NCI-H146 treated with DMSO at 0.1 percent for 48 hours (cell line): ENCODE results near the gene PYY.

Source experiments
- DNase-seq: peaks from one replicate; lab custom pipeline; 2025; ENCODE audit not compliant: unreplicated experiment; lab: John Stamatoyannopoulos, UW

Gene PYY

DNA sequence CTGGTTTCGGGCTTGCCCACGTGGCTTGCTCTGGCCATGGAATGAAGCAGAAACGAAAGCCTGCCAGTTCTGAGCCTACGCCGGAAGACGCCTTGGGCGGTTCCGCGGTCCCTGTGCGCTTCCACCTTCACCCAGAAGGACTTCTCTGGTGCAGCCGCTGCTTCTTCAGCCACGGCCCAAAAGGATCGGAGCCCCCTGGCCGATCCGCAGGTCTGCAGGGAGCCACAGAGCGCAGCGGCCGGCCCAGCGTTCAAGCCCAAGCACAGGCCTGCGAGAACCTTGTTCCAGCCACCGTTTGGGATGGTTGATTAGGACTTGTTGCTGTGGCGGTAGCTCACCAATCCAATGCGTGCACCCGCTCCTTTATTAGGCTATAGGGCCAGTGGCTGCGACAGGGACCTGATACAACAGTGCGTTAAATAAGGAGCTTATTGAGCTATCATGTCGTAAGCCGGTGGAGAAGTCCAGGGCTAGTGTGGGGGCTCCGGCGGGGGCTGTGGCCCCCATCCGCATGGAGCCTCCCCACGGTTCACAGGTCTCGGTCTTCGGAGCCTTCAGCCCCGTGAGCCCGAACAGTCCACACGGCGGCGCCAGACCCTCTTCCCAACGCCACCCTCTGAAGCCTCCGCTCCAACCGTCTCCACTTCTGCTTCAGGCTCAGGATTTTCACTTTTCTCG is 36.3 kb downstream of the PYY start:
- DNase-seq = no peak

DNA sequence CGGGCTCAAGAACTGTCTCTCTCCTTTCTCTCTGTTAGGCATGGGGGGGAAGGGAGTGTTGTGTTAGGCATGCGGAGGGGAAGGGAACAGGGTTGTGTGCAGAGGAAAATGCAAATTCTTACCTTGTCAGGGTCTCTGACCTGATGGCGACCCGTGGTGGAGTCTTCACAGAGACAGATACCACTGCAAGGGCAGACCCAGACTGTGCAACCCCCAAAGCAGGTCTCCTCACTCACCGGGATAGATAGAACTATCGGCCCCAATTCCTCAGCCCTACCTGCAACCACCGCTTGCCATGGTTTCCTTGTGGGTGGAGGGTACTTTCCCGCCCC is 36.8 kb downstream of the PYY start:
- no peak for DNase-seq

GRCh38 chr17:43916385-43916784 is 37.4 kb downstream of the PYY start:
- DNase-seq = no peak

DNA sequence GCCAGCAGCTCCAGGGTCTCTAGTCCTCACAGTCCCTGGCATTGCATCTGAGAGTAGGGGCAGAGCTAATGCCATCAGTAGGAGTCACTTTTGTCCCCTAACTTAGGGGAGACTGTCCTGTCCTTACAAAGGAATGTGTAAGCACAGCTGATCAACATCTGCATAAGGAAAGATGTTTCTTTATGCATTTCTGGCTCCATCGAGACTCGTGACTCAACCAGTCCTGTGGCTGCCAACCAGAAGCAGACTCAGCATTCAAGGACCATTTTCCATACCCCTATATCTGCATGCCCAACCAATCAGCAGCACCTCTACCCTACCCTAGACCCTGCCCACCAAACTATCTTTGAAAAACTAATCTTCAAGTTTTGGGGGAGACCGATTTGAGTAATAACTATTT is 38.2 kb downstream of the PYY start:
- DNase-seq = no peak

- DNase-seq = no peak
Measured at GRCh38 chr17:43914451-43914850, 39.3 kb downstream of the PYY start.

DNA sequence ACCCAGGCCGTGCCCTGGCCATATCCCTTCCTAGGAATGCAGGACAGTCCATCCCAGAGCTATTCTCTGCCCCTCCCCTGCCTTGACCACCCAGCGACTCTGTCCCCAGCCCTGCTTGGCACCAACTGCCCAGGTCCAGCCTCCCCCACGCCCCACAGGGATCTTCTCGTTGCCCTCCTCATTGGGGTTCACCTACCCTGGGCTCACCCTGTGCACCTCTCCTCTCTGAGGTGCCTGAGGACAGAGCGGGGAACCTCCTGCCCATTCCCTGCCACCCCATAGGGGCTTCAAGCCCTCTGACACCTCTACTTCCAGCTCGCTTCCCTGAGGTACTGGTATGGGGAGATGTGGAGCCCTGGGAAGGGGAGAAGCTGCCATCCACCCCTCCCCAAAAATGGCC is 40.2 kb downstream of the PYY start:
- DNase-seq = no peak

- DNase-seq = no peak
Measured at GRCh38 chr17:43912635-43913304, 41.0 kb downstream of the PYY start.

- DNase-seq = no peak
Measured at GRCh38 chr17:43911904-43912303, 41.8 kb downstream of the PYY start.

GRCh38 chr17:43909537-43910231 is 44.1 kb downstream of the PYY start:
- no peak for DNase-seq

DNA sequence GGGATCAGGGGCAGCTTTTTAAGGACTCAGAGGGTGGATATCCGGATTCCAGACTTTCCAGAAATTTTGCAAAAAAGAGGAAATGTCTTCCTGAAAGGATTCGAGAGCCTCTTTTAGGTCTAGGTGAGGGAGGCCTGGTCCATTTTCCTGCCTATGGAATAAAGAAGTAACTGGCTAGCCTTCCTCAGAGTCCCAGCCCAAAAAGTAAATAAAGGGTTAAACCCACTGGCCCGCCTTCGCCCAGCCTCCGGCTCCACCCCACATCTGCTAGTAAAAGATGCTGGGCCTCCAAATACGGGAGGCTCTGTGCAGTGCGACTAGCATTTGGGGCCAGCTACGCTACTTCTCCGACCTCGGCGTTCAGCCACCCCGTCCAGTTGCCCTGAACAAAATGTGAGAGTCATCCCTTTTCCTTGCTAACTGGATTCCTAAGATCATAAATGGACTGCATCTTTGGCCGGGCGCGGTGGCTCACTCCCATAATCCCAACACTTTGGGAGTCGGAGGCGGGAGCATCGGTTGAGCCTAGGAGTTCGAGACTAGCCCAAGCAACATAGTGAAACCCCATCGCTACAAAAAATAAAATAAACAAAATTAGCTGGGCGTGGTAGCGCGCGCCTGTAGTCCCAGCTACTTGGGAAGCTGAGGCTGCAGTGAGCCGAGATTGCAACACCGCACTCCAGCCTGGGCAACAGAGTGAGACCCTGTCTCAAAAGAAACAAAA is 45.6 kb downstream of the PYY start:
- no peak for DNase-seq

DNA sequence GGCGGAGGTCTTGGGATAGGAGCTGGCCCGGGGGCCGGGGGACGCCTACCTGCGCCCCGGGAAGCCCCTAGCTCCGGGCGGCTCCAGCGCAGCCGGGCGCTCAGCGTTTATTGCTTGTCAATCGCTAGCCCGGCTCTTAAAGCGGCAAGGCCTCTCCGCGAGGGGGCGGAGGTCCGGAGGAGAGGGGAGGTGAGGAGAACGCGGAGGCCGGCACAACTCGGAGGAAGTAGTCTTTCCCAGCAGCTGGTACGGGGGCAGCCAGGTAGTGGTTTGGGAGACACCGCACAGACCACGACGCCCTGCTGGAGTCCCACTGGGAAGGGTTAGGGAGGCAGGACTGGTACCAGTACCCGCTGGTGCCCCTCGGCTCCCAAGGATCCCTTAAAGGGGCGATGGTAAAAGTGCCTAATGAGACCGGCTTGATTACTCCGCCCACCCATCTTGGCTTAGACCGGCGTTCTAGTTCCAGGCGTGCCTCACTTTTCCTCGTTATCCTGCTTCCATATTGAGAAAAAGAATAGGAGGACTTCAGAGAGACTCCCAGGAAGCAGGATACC is 46.2 kb downstream of the PYY start, which contains the start of gene MPP2:
Gene MPP2, minus strand, starts transcription at position 112 of the 557 bp plus-strand sequence. CDS start 3,076 bp downstream, outside the sequence.
- peak; percentile 13 for DNase-seq

DNA sequence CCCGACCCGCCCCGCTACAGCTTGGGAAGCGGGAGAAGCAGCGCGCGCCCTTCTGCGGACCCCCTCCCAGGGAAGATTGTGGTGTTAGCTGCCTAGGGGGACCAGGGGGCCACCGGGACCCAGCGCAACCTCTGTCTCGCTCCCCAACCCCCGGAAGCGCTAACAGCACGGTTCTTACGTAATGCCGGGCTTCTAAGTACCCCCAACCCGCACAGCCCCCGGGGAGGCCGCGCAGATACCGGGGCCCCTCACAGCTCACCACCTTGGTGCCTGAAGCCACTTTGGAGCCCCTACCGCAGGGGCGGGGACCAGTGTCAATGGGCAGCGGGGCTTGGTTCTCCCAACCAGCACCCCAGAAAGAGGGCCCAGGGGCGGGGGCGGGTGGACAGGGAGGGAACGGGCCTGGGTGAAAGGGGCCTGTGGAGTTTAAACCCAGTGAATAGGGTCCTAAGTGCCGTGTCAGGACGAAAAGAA is 46.8 kb downstream of the PYY start:
- no peak for DNase-seq

DNA sequence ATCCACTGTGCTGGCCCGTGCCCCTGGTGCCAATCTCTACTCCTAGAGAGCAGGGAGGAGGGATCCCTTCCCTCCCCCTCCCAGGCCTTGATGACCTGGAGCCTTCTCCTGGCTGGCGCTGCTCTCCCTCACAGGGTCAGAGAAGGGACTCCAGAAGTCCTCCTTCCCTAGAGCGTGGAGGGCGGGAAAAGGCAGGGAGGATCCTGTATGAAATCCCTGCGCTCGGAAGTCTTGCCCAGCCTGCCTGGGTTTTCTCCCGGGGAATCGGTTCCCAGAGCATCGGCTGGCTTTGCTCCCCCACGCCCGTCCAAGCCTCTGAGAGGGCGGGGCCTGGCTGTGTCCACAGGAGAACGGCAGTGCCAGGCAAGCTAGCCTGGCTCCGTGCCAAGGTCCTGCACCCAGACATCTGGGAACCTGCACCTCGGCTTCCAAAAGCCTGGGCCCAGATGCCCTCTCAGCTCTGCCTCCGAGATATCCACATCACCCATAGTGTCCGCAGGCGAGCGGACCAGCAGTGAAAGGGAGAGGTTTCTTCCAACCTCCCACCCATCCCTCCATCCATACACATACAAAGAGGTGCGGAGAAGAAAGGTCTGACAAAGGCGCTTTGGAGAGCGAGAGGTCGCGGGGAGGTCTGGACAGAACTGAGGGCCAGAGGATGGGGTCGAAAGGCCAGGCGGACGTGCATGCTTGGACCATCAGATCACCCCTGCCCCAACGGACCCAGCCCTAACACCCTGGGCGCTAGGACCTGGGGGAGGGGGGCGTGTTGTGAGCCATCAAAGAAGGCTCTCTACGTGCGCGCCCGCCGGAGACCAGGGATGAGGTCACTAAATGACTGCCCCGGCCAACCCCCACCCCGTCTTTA is 47.5 kb downstream of the PYY start:
- DNase-seq = no peak

GRCh38 chr17:43905400-43905984 is 48.2 kb downstream of the PYY start:
- no peak for DNase-seq
